HepG2 (cell line): ENCODE results near the gene ESYT1. TPM values are rescaled to one million over a fixed set of nuclear protein-coding genes. Genes with fewer than 3 reads are reported as not detected.

ENCODE experiments used
- FOSL1 ChIP-seq: sonication (generic); formaldehyde crosslinking; IDR thresholded peaks from 2 replicates; pipeline ENCODE4 v1.9.0; 2021; ENCODE audit warnings: missing genetic modification reagents, borderline replicate concordance
- HOXA5 ChIP-seq: sonication (generic); formaldehyde crosslinking; IDR thresholded peaks from 2 replicates; pipeline ENCODE4 v1.4.0; 2020; ENCODE audit warnings: missing genetic modification reagents
- MAZ ChIP-seq, 2 experiments: sonication (generic) in 1 of 2; formaldehyde crosslinking in 1 of 2; IDR thresholded peaks; 2 replicates each; pipeline versions ENCODE4 v1.5.0 to v1.6.1; 2012 to 2020; ENCODE audit warnings: low read depth in 2 of 2, mild to moderate bottlenecking in 2 of 2, borderline replicate concordance in 1 of 2, improper control_type of control experiment in 1 of 2, low read length in 1 of 2, missing genetic modification reagents in 1 of 2, moderate library complexity in 1 of 2
- MZF1 ChIP-seq: sonication (generic); formaldehyde crosslinking; IDR thresholded peaks from 2 replicates; pipeline ENCODE4 v1.8.1; 2023; ENCODE audit warnings: mild to moderate bottlenecking, missing genetic modification reagents, borderline replicate concordance
- NFKBIZ ChIP-seq: IDR thresholded peaks from 2 replicates; pipeline ENCODE4 v1.6.1; 2018; ENCODE audit warnings: missing genetic modification reagents, missing compliant biosample characterization
- POLR2AphosphoS2 ChIP-seq: IDR thresholded peaks from 2 replicates; pipeline ENCODE4 v1.6.1; 2011; ENCODE audit warnings: low read depth, low read length, improper control_type of control experiment
- polyA plus RNA-seq, 8 experiments: library from polyadenylated mRNA; depleted of rRNA in 3 of 8; stranded (reverse) in 7 of 8; unstranded in 1 of 8; fragments of >200 nt; fragmentation: Illumina TruSeq in 4 of 8; extraction: Trizol in 4 of 8; gene quantifications; 2 replicates each; pipeline versions ENCODE4 v1.2.1 to v1.2.3, GENCODE V29; 2011 to 2016; ENCODE audit warnings: low read depth in 4 of 8, missing spikeins in 1 of 8, mixed read lengths in 1 of 8; ENCODE audit not compliant: insufficient read depth in 1 of 8
- total RNA-seq, 5 experiments: library from RNA; depleted of rRNA; stranded (reverse); fragments of >200 nt; fragmentation: Illumina TruSeq; extraction: Trizol; gene quantifications; 2 replicates each; pipeline ENCODE4 v1.2.3, GENCODE V29; 2016; ENCODE audit warnings: low read depth in 1 of 5
- TF ChIP-seq, protein P1 (sequence below): sonication (generic); formaldehyde crosslinking; IDR thresholded peaks from 2 replicates; pipeline ENCODE4 v1.4.0; 2020; ENCODE audit warnings: mild to moderate bottlenecking, missing genetic modification reagents, borderline replicate concordance
- TF ChIP-seq, protein P2 (sequence below): sonication (generic); formaldehyde crosslinking; IDR thresholded peaks from 2 replicates; pipeline ENCODE4 v1.5.1; 2020; ENCODE audit warnings: mild to moderate bottlenecking, missing genetic modification reagents
- TF ChIP-seq, protein P3 (sequence below): IDR thresholded peaks from 2 replicates; pipeline ENCODE4 v1.6.1; 2016; ENCODE audit warnings: missing compliant biosample characterization, missing genetic modification reagents, borderline replicate concordance
- TF ChIP-seq, protein P4 (sequence below): IDR thresholded peaks from 2 replicates; pipeline ENCODE4 v1.6.1; 2018; ENCODE audit warnings: missing genetic modification reagents, mild to moderate bottlenecking, missing compliant biosample characterization

The ESYT1 gene
- total and polyA plus RNA-seq, 2 of the 13 experiments (the other 11 are each of a cell fraction or from before 2014, with no cell fraction given): 66.9 to 71.0 TPM

DNA sequence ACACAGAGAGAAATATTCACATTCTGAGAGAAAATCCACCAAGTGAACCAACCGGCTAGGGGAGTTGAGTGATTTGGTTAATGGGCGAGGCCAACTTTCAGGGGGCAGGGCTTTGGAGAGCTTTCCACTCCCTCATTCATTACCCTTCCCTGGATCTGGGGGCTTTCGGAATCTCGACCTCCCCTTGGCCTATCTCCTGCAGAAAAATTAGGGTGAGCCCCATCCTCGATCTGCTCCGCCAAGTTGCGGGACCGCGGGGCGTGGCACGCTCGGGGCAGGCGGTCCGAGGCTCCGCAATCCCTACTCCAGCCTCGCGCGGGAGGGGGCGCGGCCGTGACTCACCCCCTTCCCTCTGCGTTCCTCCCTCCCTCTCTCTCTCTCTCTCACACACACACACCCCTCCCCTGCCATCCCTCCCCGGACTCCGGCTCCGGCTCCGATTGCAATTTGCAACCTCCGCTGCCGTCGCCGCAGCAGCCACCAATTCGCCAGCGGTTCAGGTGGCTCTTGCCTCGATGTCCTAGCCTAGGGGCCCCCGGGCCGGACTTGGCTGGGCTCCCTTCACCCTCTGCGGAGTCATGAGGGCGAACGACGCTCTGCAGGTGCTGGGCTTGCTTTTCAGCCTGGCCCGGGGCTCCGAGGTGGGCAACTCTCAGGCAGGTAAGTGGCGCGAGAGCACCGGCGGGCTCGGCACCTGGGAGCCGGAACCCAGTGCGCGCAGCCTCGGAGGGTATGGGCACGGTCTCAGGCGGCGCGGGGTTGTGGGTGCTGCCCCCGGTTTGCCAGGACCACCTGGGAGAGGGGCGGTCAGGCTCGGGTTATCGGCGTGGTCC, 48.1 kb upstream of the ESYT1 start, which contains the start of gene ERBB3 (continued):
- TF ChIP-seq, protein P1, sequence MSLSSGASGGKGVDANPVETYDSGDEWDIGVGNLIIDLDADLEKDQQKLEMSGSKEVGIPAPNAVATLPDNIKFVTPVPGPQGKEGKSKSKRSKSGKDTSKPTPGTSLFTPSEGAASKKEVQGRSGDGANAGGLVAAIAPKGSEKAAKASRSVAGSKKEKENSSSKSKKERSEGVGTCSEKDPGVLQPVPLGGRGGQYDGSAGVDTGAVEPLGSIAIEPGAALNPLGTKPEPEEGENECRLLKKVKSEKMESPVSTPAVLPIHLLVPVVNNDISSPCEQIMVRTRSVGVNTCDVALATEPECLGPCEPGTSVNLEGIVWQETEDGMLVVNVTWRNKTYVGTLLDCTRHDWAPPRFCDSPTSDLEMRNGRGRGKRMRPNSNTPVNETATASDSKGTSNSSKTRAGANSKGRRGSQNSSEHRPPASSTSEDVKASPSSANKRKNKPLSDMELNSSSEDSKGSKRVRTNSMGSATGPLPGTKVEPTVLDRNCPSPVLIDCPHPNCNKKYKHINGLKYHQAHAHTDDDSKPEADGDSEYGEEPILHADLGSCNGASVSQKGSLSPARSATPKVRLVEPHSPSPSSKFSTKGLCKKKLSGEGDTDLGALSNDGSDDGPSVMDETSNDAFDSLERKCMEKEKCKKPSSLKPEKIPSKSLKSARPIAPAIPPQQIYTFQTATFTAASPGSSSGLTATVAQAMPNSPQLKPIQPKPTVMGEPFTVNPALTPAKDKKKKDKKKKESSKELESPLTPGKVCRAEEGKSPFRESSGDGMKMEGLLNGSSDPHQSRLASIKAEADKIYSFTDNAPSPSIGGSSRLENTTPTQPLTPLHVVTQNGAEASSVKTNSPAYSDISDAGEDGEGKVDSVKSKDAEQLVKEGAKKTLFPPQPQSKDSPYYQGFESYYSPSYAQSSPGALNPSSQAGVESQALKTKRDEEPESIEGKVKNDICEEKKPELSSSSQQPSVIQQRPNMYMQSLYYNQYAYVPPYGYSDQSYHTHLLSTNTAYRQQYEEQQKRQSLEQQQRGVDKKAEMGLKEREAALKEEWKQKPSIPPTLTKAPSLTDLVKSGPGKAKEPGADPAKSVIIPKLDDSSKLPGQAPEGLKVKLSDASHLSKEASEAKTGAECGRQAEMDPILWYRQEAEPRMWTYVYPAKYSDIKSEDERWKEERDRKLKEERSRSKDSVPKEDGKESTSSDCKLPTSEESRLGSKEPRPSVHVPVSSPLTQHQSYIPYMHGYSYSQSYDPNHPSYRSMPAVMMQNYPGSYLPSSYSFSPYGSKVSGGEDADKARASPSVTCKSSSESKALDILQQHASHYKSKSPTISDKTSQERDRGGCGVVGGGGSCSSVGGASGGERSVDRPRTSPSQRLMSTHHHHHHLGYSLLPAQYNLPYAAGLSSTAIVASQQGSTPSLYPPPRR (CRISPR knock-in tag): peak; percentile 66; the same call in 1 of the 2 replicates
- TF ChIP-seq MAZ (IDR thresholded peaks at IDR 0.05; ENCODE audit: borderline replicate concordance, low read depth, low read length) (peak; percentile 97), MAZ (CRISPR knock-in tag; IDR thresholded peaks at IDR 0.05; ENCODE audit: low read depth) (peak; percentile 97), NFKBIZ (CRISPR knock-in tag) (no peak; the same call in 1 of the 2 replicates), POLR2AphosphoS2 (no peak), HOXA5 (CRISPR knock-in tag) (peak; percentile 34; the same call in 1 of the 2 replicates), MZF1 (no peak), FOSL1 (CRISPR knock-in tag) (peak; percentile 87)
- TF ChIP-seq, protein P2, sequence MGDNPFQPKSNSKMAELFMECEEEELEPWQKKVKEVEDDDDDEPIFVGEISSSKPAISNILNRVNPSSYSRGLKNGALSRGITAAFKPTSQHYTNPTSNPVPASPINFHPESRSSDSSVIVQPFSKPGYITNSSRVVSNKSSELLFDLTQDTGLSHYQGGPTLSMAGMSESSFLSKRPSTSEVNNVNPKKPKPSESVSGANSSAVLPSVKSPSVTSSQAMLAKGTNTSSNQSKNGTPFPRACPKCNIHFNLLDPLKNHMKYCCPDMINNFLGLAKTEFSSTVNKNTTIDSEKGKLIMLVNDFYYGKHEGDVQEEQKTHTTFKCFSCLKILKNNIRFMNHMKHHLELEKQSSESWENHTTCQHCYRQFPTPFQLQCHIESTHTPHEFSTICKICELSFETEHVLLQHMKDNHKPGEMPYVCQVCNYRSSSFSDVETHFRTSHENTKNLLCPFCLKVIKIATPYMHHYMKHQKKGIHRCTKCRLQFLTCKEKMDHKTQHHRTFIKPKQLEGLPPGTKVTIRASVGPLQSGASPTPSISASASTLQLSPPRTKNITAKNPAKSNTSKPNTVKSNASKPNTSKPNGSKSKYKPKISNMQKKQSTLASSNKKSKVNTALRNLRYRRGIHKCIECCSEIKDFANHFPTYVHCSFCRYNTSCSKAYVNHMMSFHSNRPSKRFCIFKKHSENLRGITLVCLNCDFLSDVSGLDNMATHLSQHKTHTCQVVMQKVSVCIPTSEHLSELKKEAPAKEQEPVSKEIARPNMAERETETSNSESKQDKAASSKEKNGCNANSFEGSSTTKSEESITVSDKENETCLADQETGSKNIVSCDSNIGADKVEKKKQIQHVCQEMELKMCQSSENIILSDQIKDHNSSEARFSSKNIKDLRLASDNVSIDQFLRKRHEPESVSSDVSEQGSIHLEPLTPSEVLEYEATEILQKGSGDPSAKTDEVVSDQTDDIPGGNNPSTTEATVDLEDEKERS (CRISPR knock-in tag): peak; percentile 21; the same call in 1 of the 2 replicates
- TF ChIP-seq, protein P3, sequence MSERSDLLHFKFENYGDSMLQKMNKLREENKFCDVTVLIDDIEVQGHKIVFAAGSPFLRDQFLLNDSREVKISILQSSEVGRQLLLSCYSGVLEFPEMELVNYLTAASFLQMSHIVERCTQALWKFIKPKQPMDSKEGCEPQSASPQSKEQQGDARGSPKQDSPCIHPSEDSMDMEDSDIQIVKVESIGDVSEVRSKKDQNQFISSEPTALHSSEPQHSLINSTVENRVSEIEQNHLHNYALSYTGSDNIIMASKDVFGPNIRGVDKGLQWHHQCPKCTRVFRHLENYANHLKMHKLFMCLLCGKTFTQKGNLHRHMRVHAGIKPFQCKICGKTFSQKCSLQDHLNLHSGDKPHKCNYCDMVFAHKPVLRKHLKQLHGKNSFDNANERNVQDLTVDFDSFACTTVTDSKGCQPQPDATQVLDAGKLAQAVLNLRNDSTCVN (CRISPR knock-in tag): 0 out of 2 replicates have a peak, but pooled peaks have one; percentile 13
- TF ChIP-seq, protein P4, sequence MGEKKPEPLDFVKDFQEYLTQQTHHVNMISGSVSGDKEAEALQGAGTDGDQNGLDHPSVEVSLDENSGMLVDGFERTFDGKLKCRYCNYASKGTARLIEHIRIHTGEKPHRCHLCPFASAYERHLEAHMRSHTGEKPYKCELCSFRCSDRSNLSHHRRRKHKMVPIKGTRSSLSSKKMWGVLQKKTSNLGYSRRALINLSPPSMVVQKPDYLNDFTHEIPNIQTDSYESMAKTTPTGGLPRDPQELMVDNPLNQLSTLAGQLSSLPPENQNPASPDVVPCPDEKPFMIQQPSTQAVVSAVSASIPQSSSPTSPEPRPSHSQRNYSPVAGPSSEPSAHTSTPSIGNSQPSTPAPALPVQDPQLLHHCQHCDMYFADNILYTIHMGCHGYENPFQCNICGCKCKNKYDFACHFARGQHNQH: peak; percentile 48
